Measurements from ENCODE around the gene DNLZ.

- TF ChIP-seq CTCF (IDR thresholded peaks at IDR 0.05) = no peak
- no peak for TF ChIP-seq EZH2 (IDR thresholded peaks at IDR 0.05; ENCODE audit: borderline replicate concordance, insufficient read depth, low read depth, low read length, poor library complexity, severe bottlenecking)
Observed at GRCh38 chr9:136341769-136342168, 21.8 kb downstream of the DNLZ start.
